Parietal lobe (tissue), 1 donor: ENCODE results near the gene LHFPL5. TPM values are rescaled to one million over a fixed set of nuclear protein-coding genes. Genes with fewer than 3 reads are reported as not detected.

Experiments
- total RNA-seq: library from RNA; depleted of rRNA; stranded (reverse); fragments of >200 nt; gene quantifications from one replicate; pipeline ENCODE4 v1.2.3, GENCODE V29; 2014

LHFPL5 gene
- total RNA-seq = 1.6 TPM

GRCh38 chr6:35804996-35805736 is at the start of gene LHFPL5:
Gene LHFPL5 (plus strand): TSS chr6:35805352. CDS start chr6:35805671, 319 bp downstream.

DNA sequence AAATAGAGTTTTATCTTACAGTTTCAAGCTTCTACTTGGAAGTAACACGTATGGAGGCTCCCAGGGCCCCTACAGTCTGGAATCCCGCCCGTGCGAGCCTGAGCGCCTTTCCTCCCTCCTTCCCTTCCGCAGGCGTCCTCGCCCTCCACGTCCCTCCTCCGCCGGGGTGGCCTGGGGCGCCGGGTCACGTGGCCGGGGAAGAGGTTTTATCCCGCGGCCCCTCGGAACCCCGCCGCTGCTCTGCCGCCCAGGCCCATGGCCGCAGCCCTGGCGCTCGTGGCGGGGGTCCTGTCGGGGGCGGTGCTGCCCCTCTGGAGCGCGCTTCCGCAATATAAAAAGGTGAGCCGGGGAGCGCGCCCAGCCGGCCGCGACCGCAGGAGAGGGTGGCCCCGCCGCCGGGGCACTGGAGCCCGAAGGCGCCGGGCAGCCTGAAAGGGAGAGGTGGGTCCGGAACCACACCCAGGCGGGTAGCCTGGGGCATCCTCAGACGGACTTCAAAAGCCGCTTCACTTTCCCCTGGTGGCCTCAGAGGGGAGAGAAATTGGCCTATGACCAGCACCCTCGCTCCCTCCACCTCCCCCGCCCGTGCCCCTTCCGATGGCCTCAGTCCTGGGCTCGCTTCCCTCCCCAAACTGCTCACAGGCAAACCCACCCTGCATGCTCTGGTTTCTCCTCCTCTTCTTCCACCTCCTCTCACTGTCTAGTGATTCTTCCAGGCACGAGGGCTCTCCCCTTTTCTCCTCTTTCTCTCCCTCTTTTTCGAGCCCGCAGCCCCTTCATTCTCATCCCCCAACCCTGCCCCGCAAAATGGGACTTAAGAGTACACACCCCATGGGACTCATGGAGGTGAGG is 28.6 kb upstream of the LHFPL5 start, which contains the start of gene CLPSL2:
Gene CLPSL2, plus strand, starts transcription at position 235 of the 852 bp plus-strand sequence. Its CDS starts 21 bp downstream, at position 256.

GRCh38 chr6:35780719-35781118 is 24.4 kb upstream of the LHFPL5 start, which contains the start of gene CLPSL1:
Gene CLPSL1 (plus strand): TSS chr6:35781019. CDS start chr6:35781111, 92 bp downstream.

Other genes with a start within 250 kb of the LHFPL5 start
- gene FKBP5, start 116.4 kb upstream of the LHFPL5 start, total RNA-seq = 2.8 TPM
- 0.31 TPM for gene ARMC12, start 68.3 kb upstream of the LHFPL5 start, total RNA-seq
- gene CLPSL2, start 28.8 kb upstream of the LHFPL5 start, total RNA-seq = not detected
- not detected for gene CLPSL1, start 24.3 kb upstream of the LHFPL5 start, total RNA-seq
- gene CLPS, start 8.0 kb upstream of the LHFPL5 start, total RNA-seq = not detected
- gene SRPK1, start 115.7 kb downstream of the LHFPL5 start, total RNA-seq = 139 TPM
- 3.8 TPM for gene SLC26A8, start 219.3 kb downstream of the LHFPL5 start, total RNA-seq
- 102 TPM for gene MAPK14, start 222.5 kb downstream of the LHFPL5 start, total RNA-seq